RPMI7951 (cell line): ENCODE results near the gene KHDC1L. TPM values are rescaled to one million over a fixed set of nuclear protein-coding genes. Genes with fewer than 3 reads are reported as not detected.
"Not testable (repeated sequence)": the region's sequence is repeated elsewhere in the genome, so short reads cannot be mapped to it uniquely, and the experiment has no call there.

ENCODE experiments used
- DNase-seq: peaks from one replicate; pipeline ENCODE4 v3.0.0-alpha.2; 2012; ENCODE audit warnings: low read depth
- total RNA-seq: library from RNA; depleted of rRNA; stranded (reverse); fragments of >200 nt; shearing (Covaris generic); gene quantifications from 2 replicates; pipeline ENCODE4 v1.2.3, GENCODE V29; 2014; rRNA removed

Gene KHDC1L, protein sequence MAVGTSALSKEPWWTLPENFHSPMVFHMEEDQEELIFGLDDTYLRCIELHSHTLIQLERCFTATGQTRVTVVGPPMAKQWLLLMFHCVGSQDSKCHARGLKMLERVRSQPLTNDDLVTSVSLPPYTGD
- 0.29 TPM in 1 of 2 replicates, not detected in the other for total RNA-seq

DNA sequence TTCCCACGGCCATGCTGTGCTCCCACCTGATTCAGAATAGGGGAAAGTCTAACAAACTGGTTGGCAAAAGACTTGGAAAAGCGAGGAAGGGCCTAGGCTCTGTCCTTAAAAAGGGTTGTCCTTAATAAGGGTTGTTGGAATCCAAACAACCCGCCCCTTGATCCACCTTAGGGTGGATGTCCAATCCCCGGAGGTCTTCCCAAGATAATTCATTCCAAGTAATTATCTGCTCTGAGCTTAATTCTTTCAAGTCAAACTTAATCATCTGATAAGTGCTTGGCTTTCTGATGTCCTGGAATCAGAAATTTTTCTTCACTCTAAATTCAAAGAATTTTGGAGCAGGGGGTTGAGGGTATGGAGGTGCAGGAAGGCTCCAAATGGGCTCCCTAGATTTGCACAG, at the start of gene KHDC1L:
Gene KHDC1L, minus strand, starts transcription at position 101 of the 400 bp plus-strand sequence. Its CDS starts 88 bp downstream, at position 13.
- no peak for DNase-seq

DNA sequence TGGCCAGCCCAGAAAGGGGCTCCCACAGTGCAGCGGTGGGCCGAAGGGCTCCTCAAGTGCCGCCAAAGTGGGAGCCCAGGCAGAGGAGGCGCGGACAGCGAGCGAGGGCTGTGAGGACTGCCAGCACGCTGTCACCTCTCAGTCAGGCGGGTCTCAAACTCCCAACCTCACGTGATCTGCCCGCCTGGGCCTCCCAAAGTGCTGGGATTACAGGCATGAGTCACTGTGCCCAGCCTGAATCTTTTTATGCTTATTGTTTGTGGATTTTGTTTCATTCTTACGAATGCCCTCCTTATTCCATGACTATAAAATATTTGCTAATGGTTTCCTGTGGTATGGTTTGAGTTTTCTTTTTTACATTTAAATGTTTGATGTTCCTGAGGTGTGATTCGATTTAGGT, 44.0 kb upstream of the KHDC1L start:
- not testable (repeated sequence) for DNase-seq

DNA sequence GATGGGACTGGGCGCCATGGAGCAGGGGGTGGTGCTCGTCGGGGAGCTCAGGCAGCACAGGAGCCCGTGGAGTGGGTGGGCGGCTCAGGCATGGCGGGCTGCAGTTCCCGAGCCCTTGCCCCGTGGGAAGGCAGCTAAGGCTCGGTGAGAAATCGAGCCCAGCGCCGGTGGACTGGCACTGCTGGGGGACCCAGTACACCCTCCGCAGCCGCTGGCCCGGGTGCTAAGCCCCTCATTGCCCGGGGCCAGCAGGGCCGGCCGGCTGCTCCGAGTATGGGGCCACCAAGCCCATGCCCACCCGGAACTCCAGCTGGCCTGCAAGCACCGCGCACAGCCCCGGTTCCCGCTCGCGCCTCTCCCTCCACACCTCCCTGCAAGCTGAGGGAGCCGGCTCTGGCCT, 43.6 kb upstream of the KHDC1L start:
- not testable (repeated sequence) for DNase-seq

DNA sequence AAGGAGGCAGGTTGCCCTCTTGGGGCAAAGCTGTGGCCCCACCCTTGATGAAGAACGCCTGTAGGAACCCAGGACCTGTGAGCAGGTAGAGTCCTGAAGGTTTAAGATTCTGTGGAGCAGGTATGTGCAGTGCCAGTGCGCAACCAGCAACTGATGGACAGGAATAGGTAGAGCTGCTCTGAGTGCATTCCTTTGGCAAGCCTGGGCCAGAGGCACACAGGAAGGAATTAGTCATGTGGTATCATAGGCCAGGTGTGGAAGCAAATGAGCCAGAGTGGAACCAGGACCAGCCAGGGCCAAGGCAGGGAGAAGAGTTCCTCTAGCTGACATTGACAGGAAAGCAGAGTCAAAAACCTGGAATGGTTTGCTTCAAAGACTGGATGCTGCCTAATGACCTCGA, 39.1 kb upstream of the KHDC1L start:
- no peak for DNase-seq

DNA sequence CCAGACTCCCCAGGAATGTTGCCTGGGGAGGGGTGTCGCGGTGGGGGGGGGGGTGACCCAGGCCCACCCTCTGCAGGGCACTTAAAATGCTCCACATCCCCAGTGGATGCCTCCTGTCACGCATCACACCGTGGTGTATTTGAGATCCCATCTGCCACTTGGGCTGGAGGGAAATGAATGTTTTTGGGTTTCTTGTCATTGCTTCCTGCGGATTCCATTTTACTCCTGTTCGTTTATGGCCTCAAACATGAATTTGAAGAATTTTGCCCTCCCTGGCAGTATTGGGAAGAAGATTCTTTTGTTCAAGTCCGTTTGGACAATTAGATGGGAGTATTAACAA, 38.2 kb upstream of the KHDC1L start:
- peak; percentile 4 for DNase-seq

DNA sequence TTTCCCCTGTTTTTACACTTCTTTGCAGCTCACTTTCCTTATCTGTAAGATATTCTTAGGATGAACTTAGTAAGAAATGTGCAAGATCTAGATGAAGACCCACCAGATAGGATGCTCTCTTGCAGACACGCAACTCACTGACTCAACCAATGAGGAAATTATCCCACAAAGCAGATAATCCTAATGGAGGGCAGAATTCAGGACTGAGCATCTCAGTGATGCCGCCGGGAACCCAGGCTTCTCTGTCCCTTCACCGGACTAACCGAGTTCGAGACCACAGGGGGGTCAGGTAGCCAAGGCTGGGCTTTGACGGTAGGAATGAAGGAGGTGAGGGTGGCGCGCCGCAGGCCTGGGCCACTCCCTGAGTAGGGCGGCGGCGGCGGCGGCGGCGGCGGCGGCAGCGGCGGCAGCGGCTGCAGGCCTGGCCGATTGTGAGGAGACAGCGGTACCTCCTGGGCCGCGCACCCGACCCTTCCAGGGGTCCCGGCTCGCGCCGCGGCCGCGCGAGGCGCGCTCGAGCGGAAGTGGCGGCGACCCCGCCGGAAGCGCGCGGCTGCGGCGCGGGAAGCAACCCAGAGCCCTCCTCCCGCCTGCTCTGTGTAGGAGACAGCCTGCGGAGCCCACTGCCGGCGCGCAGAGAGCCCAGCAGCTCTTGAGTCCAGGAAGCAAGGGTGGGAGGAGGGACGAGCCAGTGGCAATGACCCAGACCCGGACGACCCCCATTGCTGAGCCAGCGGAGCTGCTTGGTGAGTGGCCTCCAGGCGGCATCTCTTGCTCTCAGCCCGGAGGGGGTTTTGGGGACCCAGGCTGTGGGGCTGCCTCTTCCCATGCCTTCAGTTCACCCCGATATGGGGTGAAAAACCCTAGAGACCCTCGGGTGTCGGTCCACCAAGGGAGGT, 37.6 kb upstream of the KHDC1L start, which contains the start of gene KHDC1:
Gene KHDC1, minus strand, starts transcription at position 526 of the 899 bp plus-strand sequence. CDS start 20,679 bp downstream, outside the sequence.
- DNase-seq: peak; percentile 61

DNA sequence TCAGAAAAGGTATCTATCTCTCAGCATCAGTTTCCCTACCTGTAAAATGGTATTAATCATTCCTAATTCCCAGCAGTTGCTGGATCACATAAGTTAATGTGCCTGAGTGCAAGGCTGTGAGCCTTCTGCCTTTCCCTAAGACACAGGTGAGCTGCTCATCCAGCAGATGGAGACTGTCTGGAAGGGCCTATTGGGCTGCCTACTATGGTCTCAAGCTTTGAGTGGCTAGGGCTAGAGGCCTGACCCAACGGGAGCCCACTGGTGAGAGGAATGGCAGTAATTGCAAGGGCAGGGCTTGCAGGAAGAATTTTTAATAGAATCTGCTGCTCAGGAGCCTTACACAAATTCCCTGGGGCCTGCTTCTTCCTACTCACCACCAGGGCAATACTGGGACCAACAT, 33.4 kb upstream of the KHDC1L start:
- DNase-seq: no peak

DNA sequence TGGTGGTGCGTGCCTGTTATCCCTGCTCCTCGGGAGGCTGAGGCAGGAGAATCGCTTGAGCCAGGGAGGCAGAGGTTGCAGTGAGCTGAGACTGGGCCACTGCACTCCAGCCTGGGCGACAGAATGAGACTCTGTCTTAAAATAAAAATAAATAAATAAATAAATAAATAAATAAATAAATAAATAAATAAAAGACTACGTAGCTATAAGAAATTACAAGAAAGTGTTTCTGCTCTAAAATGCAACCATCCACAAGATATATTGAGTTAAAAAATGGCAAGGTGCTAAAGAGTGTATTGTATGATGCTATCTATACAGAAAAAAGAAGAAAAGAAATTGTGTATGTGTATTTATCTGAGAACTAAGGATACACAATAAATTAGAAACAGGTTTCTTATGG, 29.0 kb upstream of the KHDC1L start:
- DNase-seq: not testable (repeated sequence)

DNA sequence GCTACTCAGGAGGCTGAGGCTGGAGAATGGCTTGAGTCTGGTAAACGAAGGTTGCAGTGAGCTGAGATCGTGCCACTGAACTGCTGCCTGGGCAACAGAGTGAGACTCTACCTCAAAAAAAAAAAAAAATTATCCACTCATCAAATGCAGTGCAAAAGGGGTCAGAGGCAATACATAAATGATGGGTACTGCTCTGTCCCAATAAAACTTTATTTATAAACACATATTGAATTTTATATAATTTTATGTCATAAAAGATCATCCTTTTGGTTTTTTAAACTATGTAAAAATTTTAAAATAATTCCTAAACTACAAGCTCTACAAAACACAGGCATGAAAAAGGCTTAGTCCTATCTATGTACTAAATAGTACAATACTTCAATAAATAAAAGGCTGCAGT, 27.4 kb upstream of the KHDC1L start:
- DNase-seq: no peak

DNA sequence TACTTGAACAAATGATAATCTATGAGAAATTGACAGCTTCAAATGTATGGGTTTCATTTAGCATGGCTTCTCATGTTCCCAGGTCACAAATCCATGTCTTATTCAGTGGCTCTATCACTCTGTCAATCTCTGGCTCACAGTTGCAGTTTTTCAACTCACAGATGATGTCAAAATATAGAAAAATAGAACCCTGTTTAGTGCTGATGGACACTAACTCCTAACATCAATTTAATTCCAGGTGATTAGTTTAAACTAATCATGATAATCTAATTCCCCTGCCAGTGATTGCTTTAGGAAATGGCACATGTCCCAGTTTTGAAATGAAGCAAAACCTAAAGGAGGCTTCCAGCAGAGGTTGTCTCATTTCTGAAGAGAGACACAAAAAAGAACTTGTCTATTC, 24.7 kb upstream of the KHDC1L start:
- no peak for DNase-seq

DNA sequence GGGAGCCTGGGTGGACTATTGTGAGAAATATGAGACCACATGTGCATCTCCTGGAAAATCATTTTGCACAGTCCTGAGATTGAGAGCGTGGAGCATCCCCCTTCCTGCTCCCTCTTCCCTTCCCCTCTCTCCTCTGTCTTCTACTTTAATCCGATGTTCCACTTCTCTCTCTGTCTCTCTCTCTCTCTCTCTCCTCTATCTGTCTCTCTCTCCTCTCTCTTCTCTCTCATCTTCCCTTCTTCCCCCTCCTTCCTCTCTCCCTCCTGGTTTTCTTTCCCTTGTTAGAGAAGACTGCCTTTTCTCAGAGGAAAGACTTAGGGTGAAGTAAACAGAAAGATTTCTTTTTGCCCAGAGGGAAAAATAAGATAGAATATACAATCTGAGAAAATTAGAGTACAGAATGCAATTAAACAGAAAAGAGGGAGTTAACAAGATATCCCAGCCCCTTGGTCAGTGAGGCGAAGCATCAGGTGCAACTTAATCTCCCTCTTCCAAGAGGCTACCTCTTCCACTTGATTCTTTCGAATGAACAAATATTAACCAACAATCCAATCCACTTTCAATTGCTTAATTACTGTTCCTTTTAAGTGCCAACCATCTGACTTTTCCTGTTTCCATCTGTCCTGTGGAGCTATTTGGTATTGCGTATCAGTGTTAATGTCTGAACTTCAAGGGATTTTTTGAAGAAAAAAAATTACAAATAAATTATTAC, 23.1 kb upstream of the KHDC1L start:
- DNase-seq: no peak

DNA sequence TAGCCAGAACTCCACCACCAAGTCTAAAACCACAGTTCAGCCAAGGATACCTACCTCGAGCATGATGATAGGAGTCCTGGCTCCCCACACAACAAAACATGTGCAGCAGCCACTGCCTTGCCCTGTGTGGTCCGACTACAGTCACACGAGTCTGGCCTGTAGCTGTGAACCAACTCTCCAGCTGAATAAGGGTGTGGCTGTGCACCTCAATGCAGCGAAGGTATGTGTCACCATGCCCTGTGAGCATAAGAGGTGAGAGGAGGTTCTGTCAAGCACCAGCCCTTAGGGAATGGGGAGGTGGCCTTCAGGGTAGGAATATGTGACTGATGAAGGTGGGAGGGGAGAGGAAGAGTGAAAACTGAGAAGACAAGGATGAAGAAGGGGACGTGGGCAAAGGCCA, 16.7 kb upstream of the KHDC1L start:
- no peak for DNase-seq

DNA sequence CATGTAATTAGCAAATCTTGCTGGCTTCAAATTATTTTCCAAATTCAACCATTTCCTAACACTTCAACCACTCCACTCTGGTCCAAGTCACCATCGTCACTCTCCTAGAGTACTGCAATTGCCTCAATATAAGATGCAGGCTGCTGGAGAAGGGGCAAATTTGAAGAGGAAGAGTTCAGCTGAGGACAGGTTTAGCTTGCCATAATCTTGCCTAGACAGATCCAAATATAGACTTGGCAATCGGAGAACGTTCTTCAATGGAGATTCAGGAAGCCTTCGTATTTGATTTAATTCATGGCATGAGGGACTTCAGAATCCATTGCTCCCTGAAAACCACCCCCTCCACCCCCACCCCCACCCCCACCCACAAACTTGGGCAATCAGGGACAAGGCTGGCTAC, 15.4 kb upstream of the KHDC1L start:
- DNase-seq: no peak

DNA sequence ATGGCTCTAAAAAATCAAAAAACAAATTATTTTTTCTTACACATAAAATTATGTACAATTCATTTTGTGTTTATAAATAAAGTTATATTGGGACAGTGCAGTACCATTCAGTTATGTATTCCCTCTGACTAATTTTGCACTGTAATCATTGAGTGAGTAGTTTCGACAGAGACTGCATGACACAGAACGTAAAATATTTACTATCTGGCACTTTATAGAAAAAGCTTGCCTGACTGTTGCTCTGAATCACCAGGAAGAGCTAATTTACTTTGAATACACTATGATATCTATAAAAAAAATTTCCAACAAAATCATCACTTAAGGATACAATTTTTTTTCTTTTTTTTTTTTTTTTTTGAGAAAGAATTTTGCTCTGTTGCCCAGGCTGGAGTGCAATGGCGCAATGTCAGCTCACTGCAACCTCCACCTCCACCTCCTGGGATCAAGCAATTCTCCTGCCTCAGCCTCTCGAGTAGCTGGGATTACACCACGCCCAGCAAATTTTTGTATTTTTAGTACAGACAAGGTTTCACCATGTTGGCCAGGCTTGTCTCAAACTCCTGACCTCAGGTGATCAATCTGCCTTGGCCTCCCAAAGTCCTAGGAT, 11.0 kb upstream of the KHDC1L start:
- peak; percentile 32 for DNase-seq

DNA sequence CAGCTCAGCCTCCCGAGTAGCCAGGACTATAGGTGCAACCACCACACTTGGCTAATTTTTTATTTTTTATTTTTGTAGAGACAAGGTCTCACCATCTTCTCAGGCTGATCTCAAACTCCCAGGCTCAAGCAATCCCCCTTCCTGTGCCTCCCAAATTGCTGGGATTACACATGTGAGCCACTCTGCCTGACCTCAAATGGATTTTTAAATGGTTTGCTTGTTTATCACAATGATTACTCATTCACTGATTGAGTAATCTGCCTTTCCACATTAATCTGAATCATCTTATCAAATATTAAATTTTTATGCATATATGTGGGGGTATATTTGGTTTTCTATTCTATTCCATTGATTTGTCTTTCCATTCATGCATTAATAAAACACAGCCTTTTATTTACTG, 9.4 kb upstream of the KHDC1L start:
- DNase-seq: peak; percentile 35

DNA sequence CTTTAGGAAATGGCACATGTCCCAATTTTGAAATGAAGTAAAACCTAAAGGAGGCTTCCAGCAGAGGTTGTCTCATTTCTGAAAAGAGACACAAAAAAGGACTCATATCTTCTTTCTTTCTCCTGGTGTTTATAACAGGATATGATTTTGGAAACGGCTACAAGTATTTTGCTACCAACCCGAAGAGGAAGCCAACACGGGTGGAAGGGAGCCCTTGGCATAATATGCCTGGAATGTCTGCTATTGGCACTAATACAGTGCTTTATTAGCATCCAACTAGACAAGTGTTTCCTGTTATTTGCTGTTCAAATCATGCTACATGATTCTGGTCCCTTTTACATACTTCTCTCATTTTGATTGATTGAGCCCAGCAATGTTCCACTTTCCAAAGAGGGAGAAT, 8.7 kb upstream of the KHDC1L start:
- DNase-seq: not testable (repeated sequence)

DNA sequence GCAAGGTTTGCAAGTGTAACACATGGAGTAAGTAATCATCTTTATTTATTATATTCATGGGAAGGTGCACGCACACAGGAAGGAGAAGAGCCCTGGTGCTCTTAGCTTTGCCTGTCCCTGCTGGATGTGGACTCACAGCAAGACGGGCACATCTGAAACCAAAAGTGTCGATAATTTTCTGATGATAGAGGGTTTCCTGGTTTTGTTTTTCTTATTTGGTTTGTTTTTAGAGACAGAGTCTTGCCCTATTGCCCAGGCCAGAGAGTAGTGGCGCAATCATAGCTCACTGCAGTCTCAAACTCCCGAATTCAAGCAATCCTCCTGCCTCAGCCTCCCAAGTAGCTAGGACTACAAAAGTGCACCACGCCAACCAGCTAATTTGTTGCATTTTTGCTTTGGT, 7.8 kb upstream of the KHDC1L start:
- DNase-seq: no peak

DNA sequence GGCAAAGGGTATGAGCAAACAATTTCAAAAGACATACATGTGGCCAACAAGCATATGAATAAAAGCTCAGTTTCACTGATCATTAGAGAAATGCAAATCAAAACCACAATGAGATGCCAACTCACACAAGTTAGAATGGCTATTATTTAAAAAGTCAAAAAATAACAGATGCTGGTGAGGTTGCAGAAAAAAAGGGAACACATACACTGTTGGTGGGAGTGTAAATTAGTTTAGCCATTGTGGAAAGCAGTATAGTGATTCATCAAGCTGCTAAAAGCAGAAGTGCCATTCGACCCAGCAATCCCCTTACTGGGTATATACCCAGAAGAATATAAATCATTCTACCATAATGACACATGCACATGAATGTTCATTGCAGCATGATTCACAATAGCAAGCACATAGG, 6.7 kb upstream of the KHDC1L start:
- DNase-seq: no peak

DNA sequence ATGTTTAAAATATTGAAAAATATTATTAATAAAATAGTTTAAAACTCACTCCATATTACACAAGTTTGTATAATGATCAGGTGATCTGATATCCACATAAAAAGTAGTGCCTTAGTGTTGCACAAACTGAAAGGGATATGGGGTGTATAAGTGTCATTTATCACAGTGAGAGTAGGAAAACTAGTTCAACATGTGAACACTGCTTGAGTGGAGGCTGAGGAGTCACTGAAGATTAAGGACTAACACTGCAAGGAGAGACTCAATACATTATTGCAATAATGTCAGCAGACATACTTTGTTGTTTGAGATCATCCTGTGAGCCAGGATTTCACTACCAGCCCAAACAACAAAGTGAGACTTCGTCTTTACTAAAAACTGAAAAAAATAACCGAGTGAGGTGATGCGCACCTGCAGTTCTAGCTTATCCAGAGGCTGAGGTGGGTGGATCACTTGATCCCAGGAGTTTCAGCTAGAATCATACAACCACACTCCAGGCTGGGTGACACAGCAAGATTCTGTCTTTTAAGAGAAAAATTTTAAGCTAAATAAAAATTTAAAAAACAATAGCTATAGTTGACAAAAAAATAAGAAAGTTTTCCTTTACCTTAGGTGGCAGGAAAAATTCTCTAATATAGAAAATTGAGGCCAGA, 2.4 kb upstream of the KHDC1L start:
- DNase-seq: no peak

DNA sequence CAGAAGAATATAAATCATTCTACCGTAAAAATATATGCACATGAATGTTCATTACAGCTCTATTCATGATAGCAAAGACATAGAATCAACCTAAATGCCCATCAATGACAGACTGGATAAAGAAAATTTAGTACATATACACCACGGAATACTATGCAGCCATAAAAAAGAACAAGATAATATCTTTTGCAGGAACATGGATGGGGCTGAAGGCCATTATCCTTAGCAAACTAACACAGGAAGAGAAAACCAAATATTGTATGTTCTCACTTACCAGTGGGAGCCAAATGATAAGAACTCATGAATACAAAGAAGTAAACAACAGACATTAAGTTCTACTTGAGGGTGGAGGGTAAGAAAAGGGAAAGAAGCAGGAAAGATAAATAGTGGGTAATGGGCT, 8.4 kb downstream of the KHDC1L start:
- DNase-seq: no peak

DNA sequence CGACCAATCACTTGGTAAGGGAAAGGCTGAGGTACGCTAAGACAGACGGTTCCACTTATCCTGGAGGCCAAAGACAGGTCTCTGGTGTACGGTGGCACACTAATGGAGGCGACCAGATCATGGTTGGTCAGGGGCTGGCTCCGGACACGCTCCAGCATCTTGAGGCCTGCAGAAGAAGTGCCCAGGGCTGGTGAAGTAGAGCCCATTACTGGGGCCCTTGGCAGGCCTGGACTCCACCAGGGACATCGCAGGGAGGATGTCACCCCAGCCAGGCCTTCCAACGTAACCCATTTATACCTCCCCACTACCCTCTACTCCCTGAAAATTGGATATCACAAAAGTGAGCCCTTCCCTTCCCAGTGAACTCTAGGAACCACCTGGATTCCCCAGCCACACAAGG, 16.2 kb downstream of the KHDC1L start:
- no peak for DNase-seq
